Endothelial cell of umbilical vein (primary cell): ENCODE data around the gene TMC2. TPM values are rescaled to one million over a fixed set of nuclear protein-coding genes. Genes with fewer than 3 reads are reported as not detected.

Source experiments
- BruUV-seq: library from RNA; stranded (reverse); fragments of 400-500 nt; replicated peaks from 2 replicates; lab custom pipeline; 2021; lab: Mats Ljungman, UMichigan
- CTCF ChIA-PET: fragments of 300-600, 350-600 bp; sonication (Branson Sonifier 250); formaldehyde crosslinking; loops from one replicate; lab custom pipeline; 2021; ENCODE audit warnings: antibody characterized with exemption, inconsistent platforms; lab: Charles Lee
- POLR2A ChIA-PET: fragments of 300-600, 350-600 bp; sonication (Branson Sonifier 250); formaldehyde crosslinking; loops from one replicate; lab custom pipeline; 2021; ENCODE audit warnings: antibody characterized with exemption, inconsistent platforms; lab: Charles Lee
- DNase-seq: peaks from one replicate; pipeline ENCODE4 v3.0.0-alpha.2; 2011; ENCODE audit warnings: low read depth, low spot score
- FAIRE-seq: peaks from 2 replicates; lab custom pipeline; 2011; peaks lifted over from hg19 to GRCh38; lab: Jason Lieb, UNC
- H2AFZ ChIP-seq: 2 replicates; pipeline ENCODE4 v1.6.0; 2012; ENCODE audit warnings: low read depth, low read length, control low read depth, inconsistent platforms
- H3K27ac ChIP-seq: 2 replicates; pipeline ENCODE4 v1.5.1; 2011; ENCODE audit warnings: low read depth, mild to moderate bottlenecking, control low read depth, low read length, moderate library complexity; ENCODE audit not compliant: insufficient read depth
- H3K27me3 ChIP-seq, 2 experiments: 2 replicates each; pipeline versions ENCODE4 v1.6.0 to v1.6.1; 2011; ENCODE audit warnings: low read length in 2 of 2, mixed read lengths in 1 of 2; ENCODE audit not compliant: control insufficient read depth in 2 of 2, insufficient read depth in 2 of 2
- H3K36me3 ChIP-seq, 2 experiments: 2 replicates in 1 of 2; 3 replicates in 1 of 2; pipeline ENCODE4 v1.5.1; 2011; ENCODE audit warnings: low read length in 2 of 2, mild to moderate bottlenecking in 1 of 2, moderate library complexity in 1 of 2; ENCODE audit not compliant: control insufficient read depth in 2 of 2, insufficient read depth in 2 of 2; ENCODE audit errors: extremely low read depth in 1 of 2
- H3K4me1 ChIP-seq: 3 replicates; pipeline ENCODE4 v1.5.1; 2011; ENCODE audit warnings: mild to moderate bottlenecking, low read length; ENCODE audit not compliant: control insufficient read depth, insufficient read depth; ENCODE audit errors: extremely low read depth
- H3K4me2 ChIP-seq: 2 replicates; pipeline ENCODE4 v1.6.1; 2011; ENCODE audit warnings: low read length, control low read depth, mixed read lengths; ENCODE audit not compliant: insufficient read depth
- H3K4me3 ChIP-seq, 3 experiments: fragments of 200-600 bp in 1 of 3; sonication (generic), shearing (Covaris generic) in 1 of 3; replicated peaks in 1 of 3; 2 replicates each; pipeline ENCODE4 v1.5.1; 2011 to 2016; ENCODE audit warnings: control low read depth in 3 of 3, low read length in 3 of 3, mild to moderate bottlenecking in 2 of 3, inconsistent platforms in 1 of 3, low read depth in 1 of 3, moderate library complexity in 1 of 3; ENCODE audit not compliant: insufficient read depth in 1 of 3
- H3K79me2 ChIP-seq: 2 replicates; pipeline ENCODE4 v1.6.0; 2012; ENCODE audit warnings: low read length, inconsistent platforms; ENCODE audit not compliant: control insufficient read depth, insufficient read depth
- H3K9ac ChIP-seq: replicated peaks from 2 replicates; pipeline ENCODE3; 2011; ENCODE audit warnings: low read length, control low read depth; ENCODE audit not compliant: insufficient read depth; ENCODE audit errors: extremely low read depth
- H3K9me1 ChIP-seq: replicated peaks from 3 replicates; pipeline ENCODE4 v1.6.0; 2011; ENCODE audit warnings: mild to moderate bottlenecking, low read length; ENCODE audit not compliant: control insufficient read depth, insufficient read depth; ENCODE audit errors: extremely low read depth
- H3K9me3 ChIP-seq: replicated peaks from 2 replicates; pipeline ENCODE4 v1.5.1; 2012; ENCODE audit warnings: low read length, inconsistent platforms; ENCODE audit not compliant: control insufficient read depth, insufficient read depth
- H4K20me1 ChIP-seq: replicated peaks from 2 replicates; pipeline ENCODE3; 2011; ENCODE audit warnings: mild to moderate bottlenecking, low read length; ENCODE audit not compliant: control insufficient read depth, insufficient read depth; ENCODE audit errors: extremely low read depth
- CTCF ChIP-seq, 2 donors: IDR thresholded peaks; 1 replicate in 1 of 2; 2 replicates in 1 of 2; pipeline ENCODE4 v1.5.1; 2011; ENCODE audit warnings: low read length in 2 of 2, mild to moderate bottlenecking in 2 of 2, moderate library complexity in 2 of 2, control low read depth in 1 of 2, inconsistent platforms in 1 of 2, low read depth in 1 of 2; ENCODE audit not compliant: insufficient read depth in 1 of 2; ENCODE audit errors: extremely low read depth in 1 of 2
- EZH2 ChIP-seq: IDR thresholded peaks from 2 replicates; pipeline ENCODE4 v1.6.1; 2012; ENCODE audit warnings: borderline replicate concordance, low read depth, mild to moderate bottlenecking, moderate library complexity, low read length, inconsistent platforms; ENCODE audit not compliant: severe bottlenecking
- FOS ChIP-seq: IDR thresholded peaks from 2 replicates; pipeline ENCODE4 v1.6.1; 2011; ENCODE audit warnings: mild to moderate bottlenecking, low read length, moderate library complexity, borderline replicate concordance; ENCODE audit not compliant: insufficient read depth
- GATA2 ChIP-seq: IDR thresholded peaks from 2 replicates; pipeline ENCODE4 v1.7.0; 2011; ENCODE audit warnings: low read depth, mild to moderate bottlenecking, moderate library complexity, mixed read lengths, low read length; ENCODE audit not compliant: insufficient read length, insufficient read depth
- JUN ChIP-seq: IDR thresholded peaks from 2 replicates; pipeline ENCODE4 v1.6.1; 2011; ENCODE audit warnings: borderline replicate concordance, low read depth; ENCODE audit not compliant: insufficient read length, insufficient read depth
- MAX ChIP-seq: IDR thresholded peaks from 2 replicates; pipeline ENCODE4 v1.6.1; 2011; ENCODE audit not compliant: insufficient read depth, insufficient read length
- MYC ChIP-seq: IDR thresholded peaks from one replicate; pipeline ENCODE4 v1.6.1; 2011; ENCODE audit warnings: mild to moderate bottlenecking, low read depth, low read length
- POLR2A ChIP-seq: IDR thresholded peaks from 2 replicates; pipeline ENCODE4 v1.6.1; 2012; ENCODE audit warnings: low read depth, mild to moderate bottlenecking, control low read depth, low read length
- POLR2AphosphoS5 ChIP-seq: IDR thresholded peaks from 2 replicates; pipeline ENCODE4 v1.6.1; 2012; ENCODE audit warnings: low read depth, mild to moderate bottlenecking, control low read depth, low read length, moderate library complexity; ENCODE audit not compliant: insufficient read depth
- dilution Hi-C: fragments of 300-500 bp; cut with MboI; formaldehyde crosslinking; loops from one replicate; pipeline ENCODE4 v1.15.0; 2019; ENCODE audit warnings: low sequenced_read_pairs; ENCODE audit not compliant: extremely low pct_ligation_motif_present
- intact Hi-C: fragments of 100-400 bp; cut with micrococcal nuclease; formaldehyde crosslinking; loops from one replicate; pipeline ENCODE4 v1.10.0; 2022
- polyA plus RNA-seq, 4 experiments: library from polyadenylated mRNA; depleted of rRNA in 3 of 4; stranded (reverse) in 3 of 4; unstranded in 1 of 4; fragments of >200 nt; gene quantifications; 2 replicates each; pipeline versions ENCODE4 v1.2.1 to v1.2.3, GENCODE V29; 2011 to 2012; ENCODE audit warnings: missing spikeins in 1 of 4
- total RNA-seq: library from RNA; stranded (reverse); gene quantifications from 2 replicates; pipeline ENCODE4 v1.2.3, GENCODE V29; 2021

TMC2 gene
- total and polyA plus RNA-seq, 2 donors (not counting 3 experiments of a cell fraction or from before 2014, with no cell fraction given): not detected

- Histone ChIP-seq H3K4me2 (peak overlapping the region; percentile 68), H3K79me2 (peaks cover 58% of the 10 kb centered on the region), H3K9me1 (no peaks in the 10 kb centered on the region), H2AFZ (no peak overlapping the region), H3K4me3 (peak overlapping the region in 1 of 3 experiments; percentile 98), H3K9ac (no peak overlapping the region), H3K27me3 (no peaks in the 10 kb centered on the region), H3K36me3 (peaks cover 33 to 44% of the 10 kb centered on the region in 2 experiments), H3K27ac (no peak overlapping the region), H3K9me3 (no peaks in the 10 kb centered on the region), H4K20me1 (peaks cover 3% of the 10 kb centered on the region), H3K4me1 (peaks cover 25% of the 10 kb centered on the region)
- DNase-seq (no peak), FAIRE-seq (no peak)
- ChIA-PET POLR2A (interaction anchor here (0.8 kb wide), 1 partner anchor 10 kb away, joined by 3 read pairs; the partner anchor contains the start of gene IDH3B), CTCF (no interaction called here)
- TF ChIP-seq EZH2 (no peak), POLR2AphosphoS5 (no peak), GATA2 (no peak), MAX (no peak), FOS (no peak), CTCF (IDR thresholded peaks at IDR 0.05; ENCODE audit: extremely low read depth in 1 of 2, insufficient read depth in 1 of 2, low read depth in 1 of 2, low read length in 2 of 2) (no peak), JUN (no peak), POLR2A (no peak), MYC (no peak)
- intact Hi-C loops (loop anchor here (5.0 to 10.0 kb wide), 2 partner anchors 147 to 550 kb away; partner anchors contain the start of genes STK35 and ZNF343), dilution Hi-C loops (no loop called here)
- no TSS peak for BruUV-seq
Observed at GRCh38 chr20:2654384-2654822, 118.0 kb downstream of the TMC2 start.
